Tibial nerve (tissue), 4 donors: Measurements from ENCODE around the gene TMEM171.

Experiments
- EP300 ChIP-seq, 2 donors: sonication (generic); formaldehyde crosslinking; IDR thresholded peaks; one replicate each; pipeline ENCODE4 v1.6.1; 2017; ENCODE audit warnings: antibody characterized with exemption in 2 of 2, mild to moderate bottlenecking in 1 of 2
- POLR2A ChIP-seq, 2 donors: fragments of 450-650 bp; IDR thresholded peaks; one replicate each; pipeline ENCODE4 v1.6.1; 2017; ENCODE audit warnings: antibody characterized with exemption in 2 of 2, mild to moderate bottlenecking in 2 of 2, moderate library complexity in 2 of 2
- TF ChIP-seq, protein P1 (sequence below), 5 experiments: fragments of 200-600 bp in 3 of 5; fragments of 450-650 bp in 2 of 5; sonication (generic) in 3 of 5; IDR thresholded peaks; one replicate each; pipeline ENCODE4 v1.5.1; 2016 to 2019; ENCODE audit warnings: antibody characterized with exemption in 5 of 5, mild to moderate bottlenecking in 3 of 5, moderate library complexity in 2 of 5

DNA sequence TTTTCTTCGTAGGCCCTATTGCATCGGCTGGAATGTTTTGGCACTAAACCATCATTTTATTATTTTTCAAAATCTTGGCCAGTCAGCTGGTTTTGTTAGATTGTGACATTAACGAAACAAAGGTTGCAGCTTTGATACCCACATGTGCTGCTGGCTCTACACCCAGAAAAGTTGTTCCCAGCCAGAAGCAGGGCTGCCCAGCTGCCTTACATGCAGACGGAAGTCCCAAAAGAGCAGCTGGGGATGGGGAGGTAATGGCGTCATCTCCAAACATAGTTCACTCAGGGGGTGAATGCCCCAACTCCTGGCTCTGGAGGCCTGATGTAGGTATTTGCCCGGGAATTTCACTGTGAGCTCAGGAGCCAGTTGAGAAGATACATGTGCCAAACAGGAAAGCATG lies 23.3 kb downstream of the TMEM171 start:
- TF ChIP-seq POLR2A (IDR thresholded peaks at IDR 0.05): no peak
- TF ChIP-seq, protein P1, sequence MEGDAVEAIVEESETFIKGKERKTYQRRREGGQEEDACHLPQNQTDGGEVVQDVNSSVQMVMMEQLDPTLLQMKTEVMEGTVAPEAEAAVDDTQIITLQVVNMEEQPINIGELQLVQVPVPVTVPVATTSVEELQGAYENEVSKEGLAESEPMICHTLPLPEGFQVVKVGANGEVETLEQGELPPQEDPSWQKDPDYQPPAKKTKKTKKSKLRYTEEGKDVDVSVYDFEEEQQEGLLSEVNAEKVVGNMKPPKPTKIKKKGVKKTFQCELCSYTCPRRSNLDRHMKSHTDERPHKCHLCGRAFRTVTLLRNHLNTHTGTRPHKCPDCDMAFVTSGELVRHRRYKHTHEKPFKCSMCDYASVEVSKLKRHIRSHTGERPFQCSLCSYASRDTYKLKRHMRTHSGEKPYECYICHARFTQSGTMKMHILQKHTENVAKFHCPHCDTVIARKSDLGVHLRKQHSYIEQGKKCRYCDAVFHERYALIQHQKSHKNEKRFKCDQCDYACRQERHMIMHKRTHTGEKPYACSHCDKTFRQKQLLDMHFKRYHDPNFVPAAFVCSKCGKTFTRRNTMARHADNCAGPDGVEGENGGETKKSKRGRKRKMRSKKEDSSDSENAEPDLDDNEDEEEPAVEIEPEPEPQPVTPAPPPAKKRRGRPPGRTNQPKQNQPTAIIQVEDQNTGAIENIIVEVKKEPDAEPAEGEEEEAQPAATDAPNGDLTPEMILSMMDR (IDR thresholded peaks at IDR 0.05): no peak
- TF ChIP-seq EP300 (IDR thresholded peaks at IDR 0.05): no peak
